Ishikawa (cell line): Measurements from ENCODE around the gene TSPOAP1.

Source experiments
- CEBPB ChIP-seq: IDR thresholded peaks from 2 replicates; pipeline ENCODE4 v1.6.1; 2012
- CREB1 ChIP-seq: IDR thresholded peaks from 2 replicates; pipeline ENCODE4 v1.6.1; 2012; ENCODE audit warnings: low read depth
- EGR1 ChIP-seq: IDR thresholded peaks from 2 replicates; pipeline ENCODE4 v1.6.1; 2012
- EP300 ChIP-seq: IDR thresholded peaks from 2 replicates; pipeline ENCODE4 v1.6.1; 2012; ENCODE audit warnings: borderline replicate concordance
- FOXM1 ChIP-seq: IDR thresholded peaks from 2 replicates; pipeline ENCODE4 v1.6.1; 2012; ENCODE audit warnings: low read depth, borderline replicate concordance
- MAX ChIP-seq: IDR thresholded peaks from 2 replicates; pipeline ENCODE4 v1.6.1; 2012
- NFIC ChIP-seq: IDR thresholded peaks from 2 replicates; pipeline ENCODE4 v1.6.1; 2012
- RAD21 ChIP-seq: IDR thresholded peaks from 2 replicates; pipeline ENCODE4 v1.6.1; 2012; ENCODE audit warnings: low read depth
- REST ChIP-seq: IDR thresholded peaks from 2 replicates; pipeline ENCODE4 v1.6.1; 2012; ENCODE audit warnings: low read depth, mild to moderate bottlenecking
- TAF1 ChIP-seq: IDR thresholded peaks from 2 replicates; pipeline ENCODE4 v1.6.1; 2012; ENCODE audit warnings: low read depth, mild to moderate bottlenecking
- TCF12 ChIP-seq: IDR thresholded peaks from 2 replicates; pipeline ENCODE4 v1.6.1; 2012; ENCODE audit warnings: low read depth
- TEAD4 ChIP-seq: IDR thresholded peaks from 2 replicates; pipeline ENCODE4 v1.6.1; 2012
- USF1 ChIP-seq: IDR thresholded peaks from 2 replicates; pipeline ENCODE4 v1.6.1; 2012
- YY1 ChIP-seq: IDR thresholded peaks from 2 replicates; pipeline ENCODE4 v1.6.1; 2012; ENCODE audit warnings: low read depth
- ZBTB7A ChIP-seq: IDR thresholded peaks from 2 replicates; pipeline ENCODE4 v1.6.1; 2012; ENCODE audit warnings: low read depth

TSPOAP1 gene

GRCh38 chr17:58308985-58309917, 19.3 kb downstream of the TSPOAP1 start:
- TF ChIP-seq TCF12 (no peak), EP300 (no peak), YY1 (no peak), REST (no peak), USF1 (no peak), ZBTB7A (no peak), FOXM1 (no peak), CREB1 (no peak), TEAD4 (no peak), TAF1 (no peak), RAD21 (no peak), CEBPB (no peak), NFIC (no peak), EGR1 (no peak), MAX (no peak)

GRCh38 chr17:58308173-58308984, 20.2 kb downstream of the TSPOAP1 start:
- TF ChIP-seq CREB1 (no peak), NFIC (no peak), RAD21 (no peak; the same call in 1 of the 2 replicates), TAF1 (no peak), USF1 (no peak), EP300 (no peak), TEAD4 (no peak), FOXM1 (no peak), EGR1 (no peak), YY1 (no peak), ZBTB7A (no peak), CEBPB (no peak), TCF12 (no peak), REST (no peak), MAX (no peak)

GRCh38 chr17:58307468-58308172, 21.0 kb downstream of the TSPOAP1 start:
- TF ChIP-seq REST, result no peak
- TF ChIP-seq NFIC, result no peak
- no peak for TF ChIP-seq EP300
- TF ChIP-seq CREB1, result no peak
- no peak for TF ChIP-seq YY1
- no peak for TF ChIP-seq RAD21
- TF ChIP-seq USF1, result no peak
- no peak for TF ChIP-seq FOXM1
- TF ChIP-seq TCF12, result no peak
- no peak for TF ChIP-seq ZBTB7A
- TF ChIP-seq TEAD4, result no peak
